Neural cell (in vitro differentiated cells): ENCODE results near the gene SZT2. TPM values are rescaled to one million over a fixed set of nuclear protein-coding genes. Genes with fewer than 3 reads are reported as not detected.

Source experiments
- H2AFZ ChIP-seq: fragments of 200-600, 300-800 bp; sonication (generic), shearing (Covaris generic); 2 replicates; pipeline ENCODE4 v1.6.0; 2014; ENCODE audit warnings: low read depth, mild to moderate bottlenecking, antibody characterized with exemption, low read length, moderate library complexity
- H3F3A ChIP-seq: fragments of 200-600 bp; shearing (Covaris generic); 2 replicates; pipeline ENCODE4 v1.6.1; 2016; ENCODE audit warnings: mild to moderate bottlenecking, moderate library complexity, mixed read lengths, antibody characterized with exemption, low read length; ENCODE audit not compliant: insufficient read depth, poor library complexity, severe bottlenecking
- H3K27ac ChIP-seq: fragments of 200-600, 300-800 bp; sonication (generic), shearing (Covaris generic); 2 replicates; pipeline ENCODE4 v1.5.1; 2014; ENCODE audit warnings: mild to moderate bottlenecking, low read length, moderate library complexity
- H3K27me3 ChIP-seq: fragments of 300-800, 200-600 bp; sonication (generic), shearing (Covaris generic); 2 replicates; pipeline ENCODE4 v1.6.0; 2014; ENCODE audit warnings: mild to moderate bottlenecking, low read depth, low read length, moderate library complexity; ENCODE audit not compliant: insufficient read depth
- H3K36me3 ChIP-seq: fragments of 300-800, 200-600 bp; sonication (generic), shearing (Covaris generic); 2 replicates; pipeline ENCODE4 v1.5.1; 2014; ENCODE audit warnings: mild to moderate bottlenecking, antibody characterized with exemption, low read length, moderate library complexity; ENCODE audit not compliant: insufficient read depth
- H3K4me2 ChIP-seq: fragments of 300-800, 200-600 bp; sonication (generic), shearing (Covaris generic); 2 replicates; pipeline ENCODE4 v1.6.0; 2014; ENCODE audit warnings: mild to moderate bottlenecking, low read length
- H3K4me3 ChIP-seq: fragments of 300-800, 200-600 bp; sonication (generic), shearing (Covaris generic); 2 replicates; pipeline ENCODE4 v1.5.1; 2014; ENCODE audit warnings: mild to moderate bottlenecking, low read length, moderate library complexity
- H3K79me2 ChIP-seq: fragments of 200-600 bp; shearing (Covaris generic); replicated peaks from 2 replicates; pipeline ENCODE4 v1.6.0; 2014; ENCODE audit warnings: mild to moderate bottlenecking, low read length, moderate library complexity; ENCODE audit not compliant: insufficient read depth
- H3K9ac ChIP-seq: fragments of 300-800, 200-600 bp; sonication (generic), shearing (Covaris generic); 2 replicates; pipeline ENCODE4 v1.6.1; 2016; ENCODE audit warnings: mild to moderate bottlenecking, low read length, mixed read lengths
- H3K9me2 ChIP-seq: fragments of 200-600 bp; shearing (Covaris generic); 2 replicates; pipeline ENCODE4 v1.6.1; 2016; ENCODE audit warnings: mild to moderate bottlenecking, low read length, mixed read lengths; ENCODE audit not compliant: insufficient read depth
- H3K9me3 ChIP-seq: fragments of 200-600, 300-800 bp; sonication (generic), shearing (Covaris generic); 2 replicates; pipeline ENCODE4 v1.6.1; 2016; ENCODE audit warnings: mild to moderate bottlenecking, mixed run types, low read length, moderate library complexity, mixed read lengths
- H4K20me1 ChIP-seq: fragments of 200-600 bp; shearing (Covaris generic); 2 replicates; pipeline ENCODE4 v1.6.1; 2016; ENCODE audit warnings: mild to moderate bottlenecking, mixed run types; ENCODE audit not compliant: insufficient read depth
- EP300 ChIP-seq: fragments of 450-650 bp; conservative IDR thresholded peaks from 2 replicates; pipeline ENCODE4 v1.6.1; 2014; ENCODE audit warnings: antibody characterized with exemption, mild to moderate bottlenecking, moderate library complexity; ENCODE audit not compliant: poor library complexity, severe bottlenecking
- EZH2 ChIP-seq: fragments of 200-600, 300-800 bp; shearing (Covaris generic), sonication (generic); IDR thresholded peaks from 2 replicates; pipeline ENCODE4 v1.6.1; 2014; ENCODE audit warnings: antibody characterized with exemption, low read length, borderline replicate concordance, mild to moderate bottlenecking; ENCODE audit not compliant: insufficient read depth, poor library complexity, severe bottlenecking
- MXI1 ChIP-seq: fragments of 450-650 bp; conservative IDR thresholded peaks from 2 replicates; pipeline ENCODE4 v1.6.1; 2014; ENCODE audit warnings: antibody characterized with exemption, mild to moderate bottlenecking; ENCODE audit not compliant: poor library complexity, severe bottlenecking
- POLR2AphosphoS5 ChIP-seq: IDR thresholded peaks from 2 replicates; pipeline ENCODE4 v1.6.1; 2012
- RAD21 ChIP-seq: fragments of 450-650 bp; conservative IDR thresholded peaks from 2 replicates; pipeline ENCODE4 v1.6.1; 2014; ENCODE audit warnings: antibody characterized with exemption, mild to moderate bottlenecking, moderate library complexity
- SMC3 ChIP-seq: fragments of 450-650 bp; conservative IDR thresholded peaks from 2 replicates; pipeline ENCODE4 v1.6.1; 2014; ENCODE audit warnings: antibody characterized with exemption, mild to moderate bottlenecking, moderate library complexity; ENCODE audit not compliant: poor library complexity
- TAF1 ChIP-seq: IDR thresholded peaks from 2 replicates; pipeline ENCODE4 v1.6.1; 2012; ENCODE audit warnings: low read depth
- polyA plus RNA-seq: library from polyadenylated mRNA; depleted of rRNA; stranded (reverse); fragments of >200 nt; gene quantifications from 2 replicates; pipeline ENCODE4 v1.2.3, GENCODE V29; 2014
- TF ChIP-seq, protein P1 (sequence below): IDR thresholded peaks from 2 replicates; pipeline ENCODE4 v1.6.1; 2012; ENCODE audit warnings: borderline replicate concordance
- TF ChIP-seq, protein P2 (sequence below): fragments of 450-650 bp; IDR thresholded peaks from 2 replicates; pipeline ENCODE4 v1.5.1; 2014; ENCODE audit warnings: antibody characterized with exemption, mild to moderate bottlenecking, moderate library complexity; ENCODE audit not compliant: poor library complexity, severe bottlenecking

The SZT2 gene
- polyA plus RNA-seq, 1 donor from 2014 or later: 6.6 TPM

DNA sequence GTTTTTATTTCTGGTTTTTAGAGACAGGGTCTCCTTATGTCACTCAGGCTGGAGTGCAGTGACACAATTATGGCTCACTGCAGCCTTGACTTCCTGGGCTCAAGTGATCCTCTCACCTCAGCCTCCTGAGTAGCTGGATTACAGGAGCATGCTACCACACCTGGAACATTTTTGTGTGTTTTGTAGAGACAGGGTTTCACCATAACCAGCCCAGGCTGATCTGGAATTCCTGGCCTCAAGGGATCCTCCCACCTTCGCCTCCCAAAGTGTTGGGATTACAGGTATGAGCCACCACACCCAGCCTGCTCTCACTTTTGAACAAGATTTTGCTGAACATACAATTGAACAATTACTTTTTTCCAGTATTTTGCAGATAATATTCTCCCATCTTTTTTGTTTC lies 88.0 kb downstream of the SZT2 start:
- H4K20me1 ChIP-seq: no peaks in the 10 kb centered on the region
- TF ChIP-seq, protein P1, sequence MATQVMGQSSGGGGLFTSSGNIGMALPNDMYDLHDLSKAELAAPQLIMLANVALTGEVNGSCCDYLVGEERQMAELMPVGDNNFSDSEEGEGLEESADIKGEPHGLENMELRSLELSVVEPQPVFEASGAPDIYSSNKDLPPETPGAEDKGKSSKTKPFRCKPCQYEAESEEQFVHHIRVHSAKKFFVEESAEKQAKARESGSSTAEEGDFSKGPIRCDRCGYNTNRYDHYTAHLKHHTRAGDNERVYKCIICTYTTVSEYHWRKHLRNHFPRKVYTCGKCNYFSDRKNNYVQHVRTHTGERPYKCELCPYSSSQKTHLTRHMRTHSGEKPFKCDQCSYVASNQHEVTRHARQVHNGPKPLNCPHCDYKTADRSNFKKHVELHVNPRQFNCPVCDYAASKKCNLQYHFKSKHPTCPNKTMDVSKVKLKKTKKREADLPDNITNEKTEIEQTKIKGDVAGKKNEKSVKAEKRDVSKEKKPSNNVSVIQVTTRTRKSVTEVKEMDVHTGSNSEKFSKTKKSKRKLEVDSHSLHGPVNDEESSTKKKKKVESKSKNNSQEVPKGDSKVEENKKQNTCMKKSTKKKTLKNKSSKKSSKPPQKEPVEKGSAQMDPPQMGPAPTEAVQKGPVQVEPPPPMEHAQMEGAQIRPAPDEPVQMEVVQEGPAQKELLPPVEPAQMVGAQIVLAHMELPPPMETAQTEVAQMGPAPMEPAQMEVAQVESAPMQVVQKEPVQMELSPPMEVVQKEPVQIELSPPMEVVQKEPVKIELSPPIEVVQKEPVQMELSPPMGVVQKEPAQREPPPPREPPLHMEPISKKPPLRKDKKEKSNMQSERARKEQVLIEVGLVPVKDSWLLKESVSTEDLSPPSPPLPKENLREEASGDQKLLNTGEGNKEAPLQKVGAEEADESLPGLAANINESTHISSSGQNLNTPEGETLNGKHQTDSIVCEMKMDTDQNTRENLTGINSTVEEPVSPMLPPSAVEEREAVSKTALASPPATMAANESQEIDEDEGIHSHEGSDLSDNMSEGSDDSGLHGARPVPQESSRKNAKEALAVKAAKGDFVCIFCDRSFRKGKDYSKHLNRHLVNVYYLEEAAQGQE: no peak
- no peak for TF ChIP-seq EP300
- TF ChIP-seq MXI1: no peak
- TF ChIP-seq, protein P2, sequence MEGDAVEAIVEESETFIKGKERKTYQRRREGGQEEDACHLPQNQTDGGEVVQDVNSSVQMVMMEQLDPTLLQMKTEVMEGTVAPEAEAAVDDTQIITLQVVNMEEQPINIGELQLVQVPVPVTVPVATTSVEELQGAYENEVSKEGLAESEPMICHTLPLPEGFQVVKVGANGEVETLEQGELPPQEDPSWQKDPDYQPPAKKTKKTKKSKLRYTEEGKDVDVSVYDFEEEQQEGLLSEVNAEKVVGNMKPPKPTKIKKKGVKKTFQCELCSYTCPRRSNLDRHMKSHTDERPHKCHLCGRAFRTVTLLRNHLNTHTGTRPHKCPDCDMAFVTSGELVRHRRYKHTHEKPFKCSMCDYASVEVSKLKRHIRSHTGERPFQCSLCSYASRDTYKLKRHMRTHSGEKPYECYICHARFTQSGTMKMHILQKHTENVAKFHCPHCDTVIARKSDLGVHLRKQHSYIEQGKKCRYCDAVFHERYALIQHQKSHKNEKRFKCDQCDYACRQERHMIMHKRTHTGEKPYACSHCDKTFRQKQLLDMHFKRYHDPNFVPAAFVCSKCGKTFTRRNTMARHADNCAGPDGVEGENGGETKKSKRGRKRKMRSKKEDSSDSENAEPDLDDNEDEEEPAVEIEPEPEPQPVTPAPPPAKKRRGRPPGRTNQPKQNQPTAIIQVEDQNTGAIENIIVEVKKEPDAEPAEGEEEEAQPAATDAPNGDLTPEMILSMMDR: no peak
- no peak for TF ChIP-seq RAD21
- no peak for TF ChIP-seq POLR2AphosphoS5
- no peak for TF ChIP-seq TAF1
- TF ChIP-seq SMC3: no peak
- no peak for TF ChIP-seq EZH2
- no peaks in the 10 kb centered on the region for H3K36me3 ChIP-seq
- no peaks in the 10 kb centered on the region for H3K27me3 ChIP-seq
- H3K4me3 ChIP-seq: no peak overlapping the region
- H3F3A ChIP-seq: no peaks in the 10 kb centered on the region
- no peak overlapping the region for H2AFZ ChIP-seq
- no peak overlapping the region for H3K9ac ChIP-seq
- H3K9me2 ChIP-seq: no peaks in the 10 kb centered on the region
- H3K4me2 ChIP-seq: no peak overlapping the region
- H3K9me3 ChIP-seq: no peaks in the 10 kb centered on the region
- H3K27ac ChIP-seq: no peak overlapping the region
- no peaks in the 10 kb centered on the region for H3K79me2 ChIP-seq

DNA sequence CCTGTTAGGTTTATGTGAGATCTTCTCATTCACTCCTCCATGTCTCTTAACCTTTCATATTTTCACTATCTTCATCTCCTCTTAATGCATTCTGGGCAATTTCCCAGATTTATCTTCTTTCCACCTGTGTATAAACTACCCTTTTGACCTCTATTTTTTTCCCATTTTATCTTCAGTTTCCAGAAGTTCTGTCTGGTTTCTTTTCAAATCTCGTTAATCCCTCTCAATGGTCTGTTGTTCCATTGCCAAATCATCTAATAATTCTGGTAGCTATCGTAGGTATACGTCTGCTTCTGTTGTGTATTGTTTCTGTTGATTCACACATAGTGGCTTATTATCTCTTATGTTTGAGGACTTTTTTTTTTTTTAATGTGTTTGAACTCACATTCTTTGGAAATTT lies 89.7 kb downstream of the SZT2 start:
- no peak overlapping the region for H3K9ac ChIP-seq
- no peaks in the 10 kb centered on the region for H3K27me3 ChIP-seq

More for the DNA sequence above, 89.7 kb downstream of the SZT2 start:
- Histone ChIP-seq H3K9me2 (no peaks in the 10 kb centered on the region), H3K4me2 (no peak overlapping the region), H4K20me1 (no peaks in the 10 kb centered on the region), H3K9me3 (no peaks in the 10 kb centered on the region), H2AFZ (no peak overlapping the region), H3K36me3 (no peaks in the 10 kb centered on the region), H3F3A (no peaks in the 10 kb centered on the region), H3K27ac (no peak overlapping the region), H3K4me3 (no peak overlapping the region), H3K79me2 (no peaks in the 10 kb centered on the region)
- TF ChIP-seq, protein P2: no peak
- TF ChIP-seq SMC3: no peak
- no peak for TF ChIP-seq EP300
- TF ChIP-seq TAF1: no peak
- TF ChIP-seq MXI1: no peak
- TF ChIP-seq, protein P1: no peak
- no peak for TF ChIP-seq POLR2AphosphoS5
- no peak for TF ChIP-seq EZH2
- TF ChIP-seq RAD21: no peak
